Liver (tissue), 3 donors: ENCODE results near the gene PLEKHH2.

Source experiments
- ATF3 ChIP-seq: IDR thresholded peaks from 2 replicates; pipeline ENCODE4 v1.6.1; 2016; ENCODE audit warnings: antibody characterized with exemption
- GABPA ChIP-seq, 2 donors: IDR thresholded peaks in 1 of 2; conservative IDR thresholded peaks in 1 of 2; 2 replicates each; pipeline ENCODE4 v1.6.1; 2016; ENCODE audit warnings: antibody characterized with exemption in 2 of 2, mild to moderate bottlenecking in 1 of 2, moderate library complexity in 1 of 2
- RAD21 ChIP-seq, 2 donors: IDR thresholded peaks; 2 replicates each; pipeline ENCODE4 v1.6.1; 2016; ENCODE audit warnings: antibody characterized with exemption in 2 of 2, mild to moderate bottlenecking in 2 of 2
- RXRA ChIP-seq, 2 donors: IDR thresholded peaks; 2 replicates each; pipeline ENCODE4 v1.6.1; 2017 to 2018; ENCODE audit warnings: antibody characterized with exemption in 2 of 2, mild to moderate bottlenecking in 1 of 2
- TAF1 ChIP-seq: conservative IDR thresholded peaks from 2 replicates; pipeline ENCODE4 v1.6.1; 2016; ENCODE audit warnings: antibody characterized with exemption, mild to moderate bottlenecking
- YY1 ChIP-seq: IDR thresholded peaks from 2 replicates; pipeline ENCODE4 v1.6.1; 2016; ENCODE audit warnings: antibody characterized with exemption, mild to moderate bottlenecking
- TF ChIP-seq, protein P1 (sequence below): fragments of 150-350 bp; IDR thresholded peaks from 2 replicates; pipeline ENCODE4 v1.5.1; 2017; ENCODE audit warnings: improper control_type of control experiment, low read depth, low read length; ENCODE audit not compliant: missing input control
- TF ChIP-seq, protein P2 (sequence below): IDR thresholded peaks from 2 replicates; pipeline ENCODE4 v1.6.1; 2016; ENCODE audit warnings: antibody characterized with exemption, mild to moderate bottlenecking
- donor health status: healthy.
- donor health status: healthy.

DNA sequence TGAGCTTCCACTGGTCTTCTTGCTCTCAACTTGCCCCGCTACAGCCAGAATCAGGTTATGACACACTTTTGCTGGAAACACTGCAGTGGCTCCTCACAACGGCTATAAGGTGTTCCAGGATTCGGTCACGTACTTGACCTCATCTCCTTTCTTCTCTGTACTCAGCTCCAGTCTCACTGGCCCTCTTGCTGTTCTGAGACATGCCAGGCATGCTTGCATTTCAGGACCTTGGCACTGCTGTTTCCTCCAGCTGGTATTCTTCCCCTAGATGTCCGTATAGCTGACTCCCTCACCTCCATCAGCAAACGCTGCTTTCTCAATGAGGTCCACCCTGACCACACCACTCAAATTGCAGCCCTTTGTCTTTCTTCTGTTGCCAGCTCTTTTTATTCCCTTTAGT, 71.1 kb downstream of the PLEKHH2 start:
- TF ChIP-seq, protein P1, sequence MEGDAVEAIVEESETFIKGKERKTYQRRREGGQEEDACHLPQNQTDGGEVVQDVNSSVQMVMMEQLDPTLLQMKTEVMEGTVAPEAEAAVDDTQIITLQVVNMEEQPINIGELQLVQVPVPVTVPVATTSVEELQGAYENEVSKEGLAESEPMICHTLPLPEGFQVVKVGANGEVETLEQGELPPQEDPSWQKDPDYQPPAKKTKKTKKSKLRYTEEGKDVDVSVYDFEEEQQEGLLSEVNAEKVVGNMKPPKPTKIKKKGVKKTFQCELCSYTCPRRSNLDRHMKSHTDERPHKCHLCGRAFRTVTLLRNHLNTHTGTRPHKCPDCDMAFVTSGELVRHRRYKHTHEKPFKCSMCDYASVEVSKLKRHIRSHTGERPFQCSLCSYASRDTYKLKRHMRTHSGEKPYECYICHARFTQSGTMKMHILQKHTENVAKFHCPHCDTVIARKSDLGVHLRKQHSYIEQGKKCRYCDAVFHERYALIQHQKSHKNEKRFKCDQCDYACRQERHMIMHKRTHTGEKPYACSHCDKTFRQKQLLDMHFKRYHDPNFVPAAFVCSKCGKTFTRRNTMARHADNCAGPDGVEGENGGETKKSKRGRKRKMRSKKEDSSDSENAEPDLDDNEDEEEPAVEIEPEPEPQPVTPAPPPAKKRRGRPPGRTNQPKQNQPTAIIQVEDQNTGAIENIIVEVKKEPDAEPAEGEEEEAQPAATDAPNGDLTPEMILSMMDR: no peak
- TF ChIP-seq TAF1 (no peak), GABPA (IDR thresholded peaks at IDR 0.05 in 1 of 2, conservative IDR thresholded peaks at IDR 0.05 in 1 of 2) (no peak), RAD21 (IDR thresholded peaks at IDR 0.05) (no peak), YY1 (no peak), ATF3 (no peak), RXRA (IDR thresholded peaks at IDR 0.05) (no peak)
- TF ChIP-seq, protein P2, sequence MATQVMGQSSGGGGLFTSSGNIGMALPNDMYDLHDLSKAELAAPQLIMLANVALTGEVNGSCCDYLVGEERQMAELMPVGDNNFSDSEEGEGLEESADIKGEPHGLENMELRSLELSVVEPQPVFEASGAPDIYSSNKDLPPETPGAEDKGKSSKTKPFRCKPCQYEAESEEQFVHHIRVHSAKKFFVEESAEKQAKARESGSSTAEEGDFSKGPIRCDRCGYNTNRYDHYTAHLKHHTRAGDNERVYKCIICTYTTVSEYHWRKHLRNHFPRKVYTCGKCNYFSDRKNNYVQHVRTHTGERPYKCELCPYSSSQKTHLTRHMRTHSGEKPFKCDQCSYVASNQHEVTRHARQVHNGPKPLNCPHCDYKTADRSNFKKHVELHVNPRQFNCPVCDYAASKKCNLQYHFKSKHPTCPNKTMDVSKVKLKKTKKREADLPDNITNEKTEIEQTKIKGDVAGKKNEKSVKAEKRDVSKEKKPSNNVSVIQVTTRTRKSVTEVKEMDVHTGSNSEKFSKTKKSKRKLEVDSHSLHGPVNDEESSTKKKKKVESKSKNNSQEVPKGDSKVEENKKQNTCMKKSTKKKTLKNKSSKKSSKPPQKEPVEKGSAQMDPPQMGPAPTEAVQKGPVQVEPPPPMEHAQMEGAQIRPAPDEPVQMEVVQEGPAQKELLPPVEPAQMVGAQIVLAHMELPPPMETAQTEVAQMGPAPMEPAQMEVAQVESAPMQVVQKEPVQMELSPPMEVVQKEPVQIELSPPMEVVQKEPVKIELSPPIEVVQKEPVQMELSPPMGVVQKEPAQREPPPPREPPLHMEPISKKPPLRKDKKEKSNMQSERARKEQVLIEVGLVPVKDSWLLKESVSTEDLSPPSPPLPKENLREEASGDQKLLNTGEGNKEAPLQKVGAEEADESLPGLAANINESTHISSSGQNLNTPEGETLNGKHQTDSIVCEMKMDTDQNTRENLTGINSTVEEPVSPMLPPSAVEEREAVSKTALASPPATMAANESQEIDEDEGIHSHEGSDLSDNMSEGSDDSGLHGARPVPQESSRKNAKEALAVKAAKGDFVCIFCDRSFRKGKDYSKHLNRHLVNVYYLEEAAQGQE: no peak
